HG03159 (cell line): ENCODE data around the gene RFESD.

Source experiments
- ATAC-seq: cut with Tn5 transposase; IDR thresholded peaks from one replicate; pipeline ENCODE4 v1.9.1; 2021; ENCODE audit warnings: mild to moderate bottlenecking, moderate library complexity; ENCODE audit not compliant: unreplicated experiment

Gene RFESD

GRCh38 chr5:95660060-95660459 lies 13.5 kb downstream of the RFESD start:
- ATAC-seq = no peak

GRCh38 chr5:95662946-95663345 lies 16.4 kb downstream of the RFESD start:
- no peak for ATAC-seq

GRCh38 chr5:95664204-95664786 lies 17.7 kb downstream of the RFESD start:
- ATAC-seq = no peak

GRCh38 chr5:95667061-95667618 lies 20.6 kb downstream of the RFESD start:
- no peak for ATAC-seq

DNA sequence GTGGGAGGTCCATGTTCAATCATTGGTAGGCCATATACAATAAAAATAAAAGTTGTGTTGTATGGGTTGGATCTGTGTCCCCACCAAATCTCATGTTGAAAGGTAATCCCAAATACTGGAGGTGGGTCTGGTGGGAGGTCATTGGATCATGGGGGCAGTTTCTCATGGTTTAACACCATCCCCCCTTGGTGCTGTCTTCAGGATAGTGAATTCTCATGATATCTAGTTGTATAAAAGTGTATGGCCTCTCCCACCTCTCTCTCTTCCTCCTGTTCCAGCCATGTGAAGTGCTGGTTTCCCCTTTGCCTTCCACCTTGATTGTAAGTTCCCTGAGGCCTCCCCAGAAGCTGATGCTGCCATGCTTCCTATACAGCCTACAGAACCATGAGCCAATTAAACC lies 21.1 kb downstream of the RFESD start:
- ATAC-seq = no peak

- ATAC-seq = no peak
Measured at GRCh38 chr5:95668216-95668615, 21.6 kb downstream of the RFESD start.

GRCh38 chr5:95668728-95669127 lies 22.2 kb downstream of the RFESD start:
- no peak for ATAC-seq

DNA sequence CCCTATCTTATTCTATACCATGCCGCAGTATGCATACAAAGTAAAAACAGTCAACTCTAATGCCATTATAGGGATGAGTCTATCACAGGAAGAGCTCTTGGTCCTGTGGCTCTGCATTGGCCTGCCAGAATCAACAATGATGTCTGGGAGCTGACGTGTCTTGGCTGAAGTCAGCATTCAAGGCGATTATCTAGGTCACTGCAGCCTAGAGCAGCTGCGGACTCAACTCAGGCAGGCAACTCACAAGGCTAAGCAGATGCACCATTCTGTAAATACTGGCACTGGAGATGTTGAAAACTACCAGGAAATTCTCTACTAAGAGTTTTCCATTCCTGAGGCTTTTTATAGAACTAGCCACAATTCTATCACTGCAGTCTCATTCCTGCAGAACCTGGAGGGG lies 23.0 kb downstream of the RFESD start:
- ATAC-seq = no peak

GRCh38 chr5:95669985-95670384 lies 23.4 kb downstream of the RFESD start:
- ATAC-seq = no peak

- no peak for ATAC-seq
Measured at GRCh38 chr5:95670568-95670967, 24.0 kb downstream of the RFESD start.

- no peak for ATAC-seq
Measured at GRCh38 chr5:95671826-95672225, 25.2 kb downstream of the RFESD start.

DNA sequence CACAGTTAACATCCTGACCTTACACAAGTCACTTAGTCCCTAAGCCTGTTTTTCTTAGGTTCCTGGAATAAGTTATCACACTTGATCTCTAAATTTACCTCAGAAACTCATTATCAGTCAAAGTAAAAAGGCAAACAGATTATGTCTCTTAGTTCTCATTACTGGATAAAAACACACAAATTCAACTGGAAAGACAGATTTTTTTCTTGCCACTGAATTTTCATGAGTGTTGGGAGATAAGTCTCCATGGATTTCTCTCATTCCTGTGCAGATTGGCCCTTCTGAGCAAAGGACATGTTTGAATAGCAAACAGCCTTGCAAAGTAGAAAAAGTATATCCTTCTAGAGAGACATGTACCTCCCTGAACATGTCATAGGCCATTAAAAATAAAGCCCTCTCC lies 26.1 kb downstream of the RFESD start:
- no peak for ATAC-seq

GRCh38 chr5:95673081-95673480 lies 26.5 kb downstream of the RFESD start:
- no peak for ATAC-seq

DNA sequence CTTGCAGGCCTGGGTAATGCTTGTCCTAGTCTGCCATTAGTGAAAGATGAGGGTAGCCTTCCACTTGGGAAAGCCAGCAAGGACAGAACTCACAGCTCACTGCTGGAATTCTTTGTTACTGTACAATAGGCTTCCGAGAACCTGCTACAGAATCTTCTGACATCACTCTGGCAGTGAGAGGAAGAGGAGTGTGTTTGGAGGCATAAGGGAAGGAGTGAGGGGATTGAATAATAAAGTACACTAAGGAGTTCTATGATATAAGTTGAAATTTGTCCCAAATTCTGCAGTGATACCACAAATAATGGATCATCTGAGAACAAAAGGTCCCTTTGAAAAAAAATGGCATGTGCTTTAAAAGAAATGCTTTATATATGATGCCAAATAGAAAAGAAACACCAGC lies 36.3 kb downstream of the RFESD start, which contains the start of gene SPATA9:
TSS of gene SPATA9 (minus strand) at position 101 of the 400 bp plus-strand sequence. CDS start 137 bp downstream, outside the sequence.
- no peak for ATAC-seq

GRCh38 chr5:95684361-95684760 lies 37.8 kb downstream of the RFESD start:
- no peak for ATAC-seq

DNA sequence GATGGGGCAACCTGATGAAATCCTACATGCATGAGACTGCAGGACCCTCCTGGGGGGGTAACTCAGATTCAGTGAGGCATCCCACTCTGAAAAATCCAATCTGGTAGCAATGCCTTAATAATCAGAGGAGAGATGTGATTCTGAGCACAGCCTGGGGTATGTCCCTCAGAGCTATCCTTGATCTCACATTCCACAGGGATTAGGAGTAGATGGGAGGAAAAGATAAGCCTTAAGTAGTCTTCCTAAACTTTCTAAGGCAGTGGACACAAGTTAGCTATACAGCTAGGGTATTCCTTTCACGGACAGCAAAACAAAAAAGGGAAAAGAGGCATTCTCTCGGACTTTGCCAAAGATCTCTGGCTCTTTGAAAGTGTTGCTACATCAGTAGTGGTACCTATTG lies 40.1 kb downstream of the RFESD start:
- no peak for ATAC-seq

DNA sequence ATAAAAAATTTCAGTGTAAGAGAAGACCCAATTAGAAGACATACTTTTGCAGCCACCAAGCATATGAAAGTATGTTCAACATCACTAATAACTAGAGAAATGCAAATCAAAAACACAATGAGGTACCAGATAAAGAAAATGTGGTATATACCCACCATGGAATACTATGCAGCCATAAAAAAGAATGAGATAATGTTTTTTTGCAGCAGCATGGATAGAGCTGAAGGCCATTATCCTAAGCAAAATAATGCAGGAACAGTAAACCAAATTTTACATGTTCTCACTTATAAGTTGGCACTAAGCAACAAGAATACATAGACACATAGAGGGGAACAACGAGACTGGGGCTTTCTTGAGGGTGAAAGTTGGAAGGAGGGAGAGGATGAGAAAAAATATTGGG lies 43.1 kb downstream of the RFESD start:
- no peak for ATAC-seq

DNA sequence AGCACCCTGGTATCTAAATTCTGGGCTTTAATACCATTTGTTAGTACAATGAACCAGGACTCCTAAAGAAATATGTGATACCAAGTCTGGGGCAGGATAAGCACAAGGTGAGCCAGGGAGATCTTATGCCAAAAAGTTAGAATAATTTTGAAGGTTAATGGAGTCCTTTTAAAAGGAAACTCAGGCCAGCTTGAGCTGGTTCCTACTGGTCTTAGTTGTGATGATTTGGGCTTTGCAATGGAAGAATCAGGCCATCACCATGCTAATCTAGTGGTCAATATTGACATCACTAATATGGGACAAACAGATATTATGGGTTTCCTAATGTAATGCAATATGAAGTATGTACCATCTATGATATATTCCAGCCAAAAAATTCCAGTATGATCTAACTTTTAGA lies 43.8 kb downstream of the RFESD start:
- no peak for ATAC-seq

- ATAC-seq = no peak
Measured at GRCh38 chr5:95697781-95698681, 51.5 kb downstream of the RFESD start.

DNA sequence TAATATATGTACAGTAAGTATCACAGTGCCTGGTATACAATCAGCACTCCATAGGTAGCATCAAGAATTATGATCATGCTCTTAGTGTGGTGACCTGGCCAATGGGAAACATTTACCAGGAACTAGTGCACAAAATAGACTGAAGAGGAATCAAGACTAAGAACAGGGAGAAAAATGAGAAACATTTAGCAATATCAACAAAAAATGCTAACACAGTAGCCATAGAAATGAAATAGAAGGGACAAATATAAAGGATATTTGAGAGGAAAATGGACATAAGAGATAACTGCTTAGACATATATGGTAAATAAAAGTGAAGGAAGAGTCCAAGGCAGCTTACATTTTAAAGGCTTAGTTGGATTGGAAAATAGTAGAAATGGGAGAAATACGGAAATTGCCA lies 52.8 kb downstream of the RFESD start:
- ATAC-seq = no peak

DNA sequence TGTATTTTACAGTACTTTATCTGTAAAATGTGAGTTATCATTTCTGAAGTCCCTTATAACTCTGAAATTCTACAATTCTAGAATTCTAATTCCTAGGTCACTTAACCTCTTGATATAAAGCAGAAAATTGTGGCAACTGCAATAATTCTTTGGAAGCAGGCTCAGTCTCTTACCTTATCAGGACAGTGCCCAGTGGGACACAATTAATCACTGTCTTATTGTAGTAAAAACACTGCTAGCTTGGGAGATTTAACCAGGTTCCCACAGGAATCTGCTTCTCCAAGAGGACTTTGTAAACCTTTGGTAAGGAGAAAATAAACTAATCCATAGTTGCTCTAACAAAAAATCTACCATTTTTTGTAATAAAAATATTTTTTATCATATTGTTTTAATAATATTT lies 54.5 kb downstream of the RFESD start:
- ATAC-seq = no peak

- no peak for ATAC-seq
Measured at GRCh38 chr5:95704150-95704549, 57.6 kb downstream of the RFESD start.
